Measurements from ENCODE around the gene TUFM.
"Not testable (repeated sequence)": the region's sequence is repeated elsewhere in the genome, so short reads cannot be mapped to it uniquely, and the experiment has no call there.

DNA sequence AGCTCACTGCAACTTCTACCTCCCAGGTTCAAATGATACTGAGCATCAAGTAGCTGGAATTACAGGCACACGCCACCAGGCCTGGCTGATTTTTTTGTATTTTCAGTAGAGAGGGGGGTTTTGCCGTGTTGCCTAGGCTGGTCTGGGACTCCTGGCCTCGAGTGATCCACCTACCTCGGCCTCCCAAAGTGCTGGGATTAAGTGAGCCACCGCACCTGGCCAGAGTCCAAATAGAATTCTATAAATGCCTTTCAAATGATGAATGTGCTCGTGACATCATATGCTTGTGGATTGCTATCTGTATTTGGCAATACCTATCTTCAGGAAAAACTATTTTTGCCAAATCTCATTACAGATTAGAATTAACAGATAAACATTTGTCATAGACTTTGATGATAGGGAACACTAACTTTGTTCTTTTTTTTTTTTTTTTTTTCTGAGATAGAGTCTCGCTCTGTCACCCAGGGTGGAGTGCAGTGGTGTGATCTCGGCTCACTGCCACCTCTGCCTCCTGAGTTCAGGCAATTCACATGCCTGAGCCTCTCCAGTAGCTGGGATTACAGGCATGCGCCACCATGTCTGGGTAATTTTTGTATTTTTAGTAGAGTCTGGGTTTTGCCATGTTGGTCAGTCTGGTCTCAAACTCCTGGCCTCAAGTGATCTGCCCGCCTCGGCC is 38.6 kb downstream of the TUFM start:
- TF ChIP-seq, protein P1, sequence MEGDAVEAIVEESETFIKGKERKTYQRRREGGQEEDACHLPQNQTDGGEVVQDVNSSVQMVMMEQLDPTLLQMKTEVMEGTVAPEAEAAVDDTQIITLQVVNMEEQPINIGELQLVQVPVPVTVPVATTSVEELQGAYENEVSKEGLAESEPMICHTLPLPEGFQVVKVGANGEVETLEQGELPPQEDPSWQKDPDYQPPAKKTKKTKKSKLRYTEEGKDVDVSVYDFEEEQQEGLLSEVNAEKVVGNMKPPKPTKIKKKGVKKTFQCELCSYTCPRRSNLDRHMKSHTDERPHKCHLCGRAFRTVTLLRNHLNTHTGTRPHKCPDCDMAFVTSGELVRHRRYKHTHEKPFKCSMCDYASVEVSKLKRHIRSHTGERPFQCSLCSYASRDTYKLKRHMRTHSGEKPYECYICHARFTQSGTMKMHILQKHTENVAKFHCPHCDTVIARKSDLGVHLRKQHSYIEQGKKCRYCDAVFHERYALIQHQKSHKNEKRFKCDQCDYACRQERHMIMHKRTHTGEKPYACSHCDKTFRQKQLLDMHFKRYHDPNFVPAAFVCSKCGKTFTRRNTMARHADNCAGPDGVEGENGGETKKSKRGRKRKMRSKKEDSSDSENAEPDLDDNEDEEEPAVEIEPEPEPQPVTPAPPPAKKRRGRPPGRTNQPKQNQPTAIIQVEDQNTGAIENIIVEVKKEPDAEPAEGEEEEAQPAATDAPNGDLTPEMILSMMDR (IDR thresholded peaks at IDR 0.05), result not testable (repeated sequence)
- TF ChIP-seq POLR2A, EP300, POLR2AphosphoS5 (IDR thresholded peaks at IDR 0.05): not testable (repeated sequence)

All from suprapubic skin (tissue), 4 donors.